Measurements from ENCODE around the gene SMYD2.

SMYD2 gene

DNA sequence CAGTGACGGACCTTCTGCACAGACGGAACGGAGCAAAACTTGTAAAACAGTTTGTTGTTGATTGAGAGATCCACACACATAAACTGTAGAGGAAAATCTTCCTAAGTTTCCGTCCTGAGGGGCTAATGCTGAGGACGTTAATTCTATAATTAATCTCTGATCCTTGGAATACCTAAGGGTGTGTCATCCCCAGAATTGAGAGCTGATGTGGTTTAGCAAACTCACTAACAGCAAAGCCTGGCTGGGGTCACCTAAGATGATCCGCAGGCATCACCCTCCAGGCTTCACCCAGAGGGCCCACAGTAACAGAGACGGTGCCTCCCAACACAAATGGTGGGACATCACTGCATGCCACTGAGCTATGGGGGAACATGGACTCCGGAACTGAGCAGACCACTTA, 97.5 kb downstream of the SMYD2 start:
- H2AK5ac ChIP-seq (ENCODE audit: low read depth, low read length): no peak overlapping the region
- H3K79me1 ChIP-seq (ENCODE audit: low read depth, low read length): no peaks in the 10 kb centered on the region
- H3K23ac ChIP-seq (ENCODE audit: low read depth, low read length, poor library complexity): no peak overlapping the region
- no peak overlapping the region for H2BK5ac ChIP-seq (ENCODE audit: low read length)
- no peak overlapping the region for H3K4me2 ChIP-seq (ENCODE audit: insufficient read depth, low read length, poor library complexity, severe bottlenecking)
- no CpG with 5 or more reads among the region's 8 CpGs for whole genome bisulfite sequencing, 2 donors (ENCODE audit: extremely low coverage in 2 of 2, insufficient read length in 2 of 2, insufficient replicate concordance in 1 of 2)
- no peak for DNase-seq (ENCODE audit: low spot score)
- peaks cover 0 to 2% of the 10 kb centered on the region in 2 donors for H3K4me1 ChIP-seq (ENCODE audit: control insufficient read depth in 2 of 2, insufficient read depth in 1 of 2, low read depth in 1 of 2, low read length in 2 of 2)
- no peak overlapping the region for H3K18ac ChIP-seq (ENCODE audit: low read length)
- H4K91ac ChIP-seq (ENCODE audit: low read depth, low read length, poor library complexity): no peak overlapping the region
- no peak overlapping the region for H3K4ac ChIP-seq (ENCODE audit: low read length)
- no peak overlapping the region for H3K4me3 ChIP-seq (ENCODE audit: low read length in 2 of 2)
- H2BK12ac ChIP-seq (ENCODE audit: low read length): no peak overlapping the region
- H3K36me3 ChIP-seq (replicated peaks in 1 of 2; ENCODE audit: control insufficient read depth in 2 of 2, insufficient read depth in 2 of 2, low read length in 2 of 2): peaks cover 13 to 88% of the 10 kb centered on the region in 2 donors
- no peak overlapping the region for H2BK15ac ChIP-seq (ENCODE audit: low read length)
- H3K9me3 ChIP-seq (replicated peaks in 1 of 2; ENCODE audit: control insufficient read depth in 2 of 2, insufficient read depth in 1 of 2, low read depth in 1 of 2, low read length in 2 of 2): no peaks in the 10 kb centered on the region
- no peak overlapping the region for H3K14ac ChIP-seq (ENCODE audit: low read length)
- H2AFZ ChIP-seq (ENCODE audit: low read length): no peak overlapping the region
- no peak overlapping the region for H3K27ac ChIP-seq (replicated peaks; ENCODE audit: low read length)
- H2BK120ac ChIP-seq (ENCODE audit: low read depth, low read length): no peak overlapping the region
- no peak overlapping the region for H4K8ac ChIP-seq (ENCODE audit: low read depth, low read length)
- no peaks in the 10 kb centered on the region for H3K27me3 ChIP-seq (ENCODE audit: control insufficient read depth in 3 of 3, insufficient read depth in 3 of 3, low read depth in 1 of 3, low read length in 3 of 3)
- H3K9ac ChIP-seq (ENCODE audit: low read depth, low read length, poor library complexity): no peak overlapping the region

DNA sequence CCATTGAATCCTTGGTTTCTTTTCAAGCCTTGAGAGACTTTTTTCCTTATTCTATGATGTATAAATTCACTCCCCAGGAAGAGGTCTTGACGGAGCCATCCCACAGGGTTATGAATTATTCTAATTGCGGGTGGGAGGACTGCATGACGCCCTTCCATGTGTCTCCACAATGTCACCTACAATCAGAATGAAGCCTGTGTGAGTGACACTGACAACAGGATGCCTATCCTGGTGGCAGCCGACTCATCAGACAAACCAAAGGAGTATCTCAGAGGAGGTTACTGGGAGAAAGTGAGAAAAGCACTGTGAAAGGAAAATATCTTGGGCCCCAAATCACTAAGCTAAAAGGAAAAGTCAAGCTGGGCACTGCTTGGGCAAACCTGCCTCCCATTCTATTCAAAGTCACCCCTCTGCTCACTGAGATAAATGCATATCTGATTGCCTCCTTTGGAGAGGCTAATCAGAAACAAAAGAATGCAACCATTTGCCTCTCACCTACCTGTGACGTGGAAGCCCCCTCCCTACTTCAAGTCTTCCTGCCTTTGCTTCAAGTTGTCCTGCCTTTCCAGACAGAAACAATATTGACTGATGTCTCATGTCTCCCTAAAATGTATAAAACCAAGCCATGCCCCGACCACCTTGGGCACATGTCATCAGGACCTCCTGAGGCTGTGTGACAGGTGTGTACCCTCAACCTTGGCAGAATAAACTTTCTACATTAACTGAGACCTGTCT, 98.4 kb downstream of the SMYD2 start:
- Histone ChIP-seq H3K4me2 (ENCODE audit: insufficient read depth, low read length, poor library complexity, severe bottlenecking) (no peak overlapping the region), H3K14ac (ENCODE audit: low read length) (no peak overlapping the region), H2BK120ac (ENCODE audit: low read depth, low read length) (no peak overlapping the region), H3K4me1 (ENCODE audit: control insufficient read depth in 2 of 2, insufficient read depth in 1 of 2, low read depth in 1 of 2, low read length in 2 of 2) (peaks cover 0 to 2% of the 10 kb centered on the region in 2 donors), H3K18ac (ENCODE audit: low read length) (no peak overlapping the region), H3K4me3 (ENCODE audit: low read length in 2 of 2) (no peak overlapping the region), H2BK5ac (ENCODE audit: low read length) (no peak overlapping the region), H3K36me3 (replicated peaks in 1 of 2; ENCODE audit: control insufficient read depth in 2 of 2, insufficient read depth in 2 of 2, low read length in 2 of 2) (peaks cover 21 to 90% of the 10 kb centered on the region in 2 donors), H3K23ac (ENCODE audit: low read depth, low read length, poor library complexity) (no peak overlapping the region), H2AK5ac (ENCODE audit: low read depth, low read length) (no peak overlapping the region), H2AFZ (ENCODE audit: low read length) (no peak overlapping the region), H3K79me1 (ENCODE audit: low read depth, low read length) (peaks cover under 1% of the 10 kb centered on the region), H3K9ac (ENCODE audit: low read depth, low read length, poor library complexity) (no peak overlapping the region), H3K9me3 (replicated peaks in 1 of 2; ENCODE audit: control insufficient read depth in 2 of 2, insufficient read depth in 1 of 2, low read depth in 1 of 2, low read length in 2 of 2) (no peaks in the 10 kb centered on the region), H2BK15ac (ENCODE audit: low read length) (no peak overlapping the region), H3K4ac (ENCODE audit: low read length) (no peak overlapping the region), H2BK12ac (ENCODE audit: low read length) (no peak overlapping the region), H4K8ac (ENCODE audit: low read depth, low read length) (no peak overlapping the region), H4K91ac (ENCODE audit: low read depth, low read length, poor library complexity) (no peak overlapping the region), H3K27ac (replicated peaks; ENCODE audit: low read length) (no peak overlapping the region), H3K27me3 (ENCODE audit: control insufficient read depth in 3 of 3, insufficient read depth in 3 of 3, low read depth in 1 of 3, low read length in 3 of 3) (no peaks in the 10 kb centered on the region)
- no peak for DNase-seq (ENCODE audit: low spot score)
- WGBS, 2 donors (ENCODE audit: extremely low coverage in 2 of 2, insufficient read length in 2 of 2, insufficient replicate concordance in 1 of 2): no CpG with 5 or more reads among the region's 6 CpGs

DNA sequence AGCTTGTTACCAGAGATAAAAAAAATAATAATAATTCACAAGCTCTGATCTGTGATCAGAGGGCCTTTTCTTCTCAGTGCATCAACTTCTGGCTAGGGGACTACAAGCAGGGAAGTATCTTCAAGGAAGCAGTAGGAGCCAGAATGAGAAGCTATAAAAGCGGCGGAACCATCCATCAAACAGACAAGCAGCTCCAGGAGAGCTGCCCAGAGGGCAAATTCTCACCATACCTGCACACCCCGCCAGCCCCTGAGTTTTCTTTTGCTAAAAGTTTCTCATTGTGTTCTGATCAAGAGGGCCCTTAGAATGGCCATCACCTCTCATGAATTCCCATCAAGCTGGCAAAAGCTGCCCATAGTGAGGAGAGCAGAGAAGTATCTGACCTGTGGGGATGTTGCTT, 99.4 kb downstream of the SMYD2 start:
- no peak overlapping the region for H3K4me2 ChIP-seq (ENCODE audit: insufficient read depth, low read length, poor library complexity, severe bottlenecking)
- no peaks in the 10 kb centered on the region for H3K9me3 ChIP-seq (replicated peaks in 1 of 2; ENCODE audit: control insufficient read depth in 2 of 2, insufficient read depth in 1 of 2, low read depth in 1 of 2, low read length in 2 of 2)
- WGBS, 2 donors (ENCODE audit: extremely low coverage in 2 of 2, insufficient read length in 2 of 2, insufficient replicate concordance in 1 of 2): no CpG with 5 or more reads among the region's 3 CpGs
- H3K18ac ChIP-seq (ENCODE audit: low read length): no peak overlapping the region
- H2AK5ac ChIP-seq (ENCODE audit: low read depth, low read length): no peak overlapping the region
- H2BK15ac ChIP-seq (ENCODE audit: low read length): no peak overlapping the region
- H2BK5ac ChIP-seq (ENCODE audit: low read length): no peak overlapping the region
- no peak overlapping the region for H4K8ac ChIP-seq (ENCODE audit: low read depth, low read length)
- H2BK12ac ChIP-seq (ENCODE audit: low read length): no peak overlapping the region
- peaks cover 1% of the 10 kb centered on the region for H3K79me1 ChIP-seq (ENCODE audit: low read depth, low read length)
- no peak overlapping the region for H3K14ac ChIP-seq (ENCODE audit: low read length)
- no peaks in the 10 kb centered on the region for H3K27me3 ChIP-seq (ENCODE audit: control insufficient read depth in 3 of 3, insufficient read depth in 3 of 3, low read depth in 1 of 3, low read length in 3 of 3)
- H3K4me3 ChIP-seq (ENCODE audit: low read length in 2 of 2): no peak overlapping the region
- no peak overlapping the region for H3K23ac ChIP-seq (ENCODE audit: low read depth, low read length, poor library complexity)
- no peak overlapping the region for H3K9ac ChIP-seq (ENCODE audit: low read depth, low read length, poor library complexity)
- DNase-seq (ENCODE audit: low spot score): no peak
- no peak overlapping the region for H3K27ac ChIP-seq (replicated peaks; ENCODE audit: low read length)
- H2BK120ac ChIP-seq (ENCODE audit: low read depth, low read length): no peak overlapping the region
- H2AFZ ChIP-seq (ENCODE audit: low read length): no peak overlapping the region
- H3K36me3 ChIP-seq (replicated peaks in 1 of 2; ENCODE audit: control insufficient read depth in 2 of 2, insufficient read depth in 2 of 2, low read length in 2 of 2): peaks cover 23 to 90% of the 10 kb centered on the region in 2 donors
- H3K4me1 ChIP-seq (ENCODE audit: control insufficient read depth in 2 of 2, insufficient read depth in 1 of 2, low read depth in 1 of 2, low read length in 2 of 2): peaks cover 0 to 2% of the 10 kb centered on the region in 2 donors
- H4K91ac ChIP-seq (ENCODE audit: low read depth, low read length, poor library complexity): no peak overlapping the region
- H3K4ac ChIP-seq (ENCODE audit: low read length): no peak overlapping the region

DNA sequence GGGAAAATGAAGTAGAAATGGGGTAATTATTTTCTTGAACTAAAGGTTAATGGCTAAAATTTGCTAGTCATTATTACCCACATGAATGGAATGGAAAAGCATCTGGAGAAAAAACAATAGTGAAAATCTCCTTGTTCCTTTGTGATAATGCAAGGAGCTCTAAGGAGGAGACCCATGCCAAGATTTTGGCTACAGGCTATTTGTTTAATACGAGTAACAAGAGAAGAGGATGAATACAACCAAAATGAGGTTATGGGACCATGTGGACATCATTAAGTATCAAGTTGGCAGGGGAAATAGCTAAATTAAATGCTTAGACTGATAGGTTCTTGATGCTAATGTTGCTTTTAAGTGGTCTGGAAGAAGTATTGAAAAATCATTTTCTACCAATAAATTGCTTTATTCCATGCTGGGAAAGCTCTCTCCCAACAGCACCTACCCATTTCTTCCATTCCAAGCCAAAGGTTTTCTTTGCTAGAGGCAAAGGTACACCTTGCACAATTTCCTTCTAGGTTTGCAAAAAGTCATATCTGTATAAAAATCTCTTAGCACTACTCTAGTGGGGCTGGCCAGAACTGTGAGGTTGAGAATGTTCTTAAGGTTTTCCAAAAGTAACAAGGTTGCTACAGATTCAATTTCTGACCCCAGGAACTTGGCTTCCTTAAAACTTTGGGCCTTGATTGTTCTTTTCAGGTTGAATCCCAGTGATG, 100.2 kb downstream of the SMYD2 start:
- H2AK5ac ChIP-seq (ENCODE audit: low read depth, low read length): no peak overlapping the region
- H2AFZ ChIP-seq (ENCODE audit: low read length): no peak overlapping the region
- H2BK12ac ChIP-seq (ENCODE audit: low read length): no peak overlapping the region
- H2BK120ac ChIP-seq (ENCODE audit: low read depth, low read length): no peak overlapping the region
- H3K4me2 ChIP-seq (ENCODE audit: insufficient read depth, low read length, poor library complexity, severe bottlenecking): no peak overlapping the region
- peaks cover 1% of the 10 kb centered on the region for H3K79me1 ChIP-seq (ENCODE audit: low read depth, low read length)
- no peak overlapping the region for H3K23ac ChIP-seq (ENCODE audit: low read depth, low read length, poor library complexity)
- no peak overlapping the region for H3K9ac ChIP-seq (ENCODE audit: low read depth, low read length, poor library complexity)
- H3K4me1 ChIP-seq (ENCODE audit: control insufficient read depth in 2 of 2, insufficient read depth in 1 of 2, low read depth in 1 of 2, low read length in 2 of 2): peaks cover 0 to 2% of the 10 kb centered on the region in 2 donors
- no peak overlapping the region for H3K18ac ChIP-seq (ENCODE audit: low read length)
- H3K9me3 ChIP-seq (replicated peaks in 1 of 2; ENCODE audit: control insufficient read depth in 2 of 2, insufficient read depth in 1 of 2, low read depth in 1 of 2, low read length in 2 of 2): no peaks in the 10 kb centered on the region
- H2BK15ac ChIP-seq (ENCODE audit: low read length): no peak overlapping the region
- no peak overlapping the region for H3K27ac ChIP-seq (replicated peaks; ENCODE audit: low read length)
- peaks cover 23 to 86% of the 10 kb centered on the region in 2 donors for H3K36me3 ChIP-seq (replicated peaks in 1 of 2; ENCODE audit: control insufficient read depth in 2 of 2, insufficient read depth in 2 of 2, low read length in 2 of 2)
- WGBS, 2 donors (ENCODE audit: extremely low coverage in 2 of 2, insufficient read length in 2 of 2, insufficient replicate concordance in 1 of 2): no CpG with 5 or more reads among the region's 1 CpG
- no peak overlapping the region for H3K4ac ChIP-seq (ENCODE audit: low read length)
- no peak overlapping the region for H4K8ac ChIP-seq (ENCODE audit: low read depth, low read length)
- DNase-seq (ENCODE audit: low spot score): no peak
- H3K27me3 ChIP-seq (ENCODE audit: control insufficient read depth in 3 of 3, insufficient read depth in 3 of 3, low read depth in 1 of 3, low read length in 3 of 3): no peaks in the 10 kb centered on the region
- no peak overlapping the region for H2BK5ac ChIP-seq (ENCODE audit: low read length)
- H3K4me3 ChIP-seq (ENCODE audit: low read length in 2 of 2): no peak overlapping the region
- H3K14ac ChIP-seq (ENCODE audit: low read length): no peak overlapping the region
- no peak overlapping the region for H4K91ac ChIP-seq (ENCODE audit: low read depth, low read length, poor library complexity)
